Thyroid gland (tissue), 4 donors: ENCODE results near the gene LONP2. TPM values are rescaled to one million over a fixed set of nuclear protein-coding genes. Genes with fewer than 3 reads are reported as not detected.
"Not testable (repeated sequence)": the region's sequence is repeated elsewhere in the genome, so short reads cannot be mapped to it uniquely, and the experiment has no call there.

ENCODE experiments used
- DNase-seq, 2 donors: peaks; one replicate each; pipeline ENCODE4 v3.0.0-alpha.2; 2019
- H3K27ac ChIP-seq, 3 donors: fragments of 200-600 bp; sonication (generic); 1 replicate in 2 of 3; 2 replicates in 1 of 3; pipeline ENCODE4 v1.5.1; 2016 to 2019; ENCODE audit warnings: mild to moderate bottlenecking in 1 of 3, moderate library complexity in 1 of 3
- H3K27me3 ChIP-seq: fragments of 200-600 bp; sonication (generic); one replicate; pipeline ENCODE4 v1.5.1; 2019
- H3K36me3 ChIP-seq, 2 donors: fragments of 200-600 bp; sonication (generic); one replicate each; pipeline ENCODE4 v1.5.1; 2016 to 2019
- H3K4me1 ChIP-seq, 2 donors: fragments of 200-600 bp; sonication (generic); one replicate each; pipeline ENCODE4 v1.5.1; 2017 to 2019
- H3K4me3 ChIP-seq, 3 donors: fragments of 200-600 bp; sonication (generic); replicated peaks in 1 of 3; 1 replicate in 2 of 3; 2 replicates in 1 of 3; pipeline ENCODE4 v1.5.1; 2016; ENCODE audit warnings: mild to moderate bottlenecking in 1 of 3
- H3K9me3 ChIP-seq: fragments of 200-600 bp; sonication (generic); one replicate; pipeline ENCODE4 v1.5.1; 2017
- POLR2A ChIP-seq, 2 donors: fragments of 450-650 bp; IDR thresholded peaks; one replicate each; pipeline ENCODE4 v1.6.1; 2017; ENCODE audit warnings: antibody characterized with exemption in 2 of 2, mild to moderate bottlenecking in 2 of 2, moderate library complexity in 1 of 2
- WGBS, 2 donors: methylation state at CpG; one replicate each; pipeline ENCODE4 v1.1.5; 2017; 5-methylcytosine and 5-hydroxymethylcytosine counted together
- intact Hi-C: fragments of 100-400 bp; cut with DNase I; formaldehyde crosslinking; loops from one replicate; pipeline ENCODE4 v1.15.1; 2023
- total RNA-seq, 4 donors: library from RNA; depleted of rRNA; stranded (reverse); fragments of >200 nt; gene quantifications; one replicate each; pipeline ENCODE4 v1.2.3, GENCODE V29; 2016
- TF ChIP-seq, protein P1 (sequence below), 6 experiments: fragments of 200-600 bp in 3 of 6; fragments of 450-650 bp in 3 of 6; sonication (generic) in 3 of 6; IDR thresholded peaks; one replicate each; pipeline ENCODE4 v1.5.1; 2016 to 2019; ENCODE audit warnings: antibody characterized with exemption in 6 of 6, mild to moderate bottlenecking in 2 of 6, inconsistent platforms in 1 of 6, moderate library complexity in 1 of 6

LONP2 gene
- total RNA-seq, 4 donors from 2014 or later, result 108 to 124 (median 116) TPM

DNA sequence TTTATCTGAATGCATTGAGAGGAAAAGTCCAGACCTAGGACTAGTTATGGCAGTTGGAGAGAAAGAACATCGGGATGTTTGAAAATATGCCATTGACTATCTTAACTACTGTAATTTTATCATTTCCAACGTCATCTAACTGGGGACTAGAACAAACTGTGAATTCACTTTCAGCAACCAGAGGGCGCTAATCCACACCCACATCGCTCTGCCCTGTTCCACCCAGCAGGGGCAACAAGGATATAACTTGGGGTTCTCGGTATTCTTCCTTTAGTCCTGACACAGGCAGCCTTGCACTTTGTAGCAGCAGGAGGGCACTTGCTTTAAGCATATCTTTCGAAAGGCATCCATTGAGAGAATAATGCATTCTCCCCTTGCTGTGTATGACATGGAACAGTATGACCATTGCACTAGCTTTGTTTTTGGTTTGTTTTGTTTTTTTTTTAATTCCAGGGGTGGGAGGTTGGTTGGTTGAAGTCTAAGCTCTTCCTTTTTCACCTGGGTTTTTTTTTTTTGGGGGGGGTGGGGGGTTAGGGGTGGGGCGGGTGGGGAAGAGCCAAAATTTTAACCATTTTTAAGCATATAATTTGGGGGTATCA, 109.6 kb downstream of the LONP2 start:
- Histone ChIP-seq H3K9me3 (no peaks in the 10 kb centered on the region), H3K27ac (no peak overlapping the region), H3K36me3 (peaks cover 13 to 30% of the 10 kb centered on the region in 2 donors), H3K27me3 (no peaks in the 10 kb centered on the region), H3K4me3 (no peak overlapping the region), H3K4me1 (no peaks in the 10 kb centered on the region)
- intact Hi-C loops, result loop anchor here (5.0 kb wide), 2 partner anchors 174 to 269 kb away; no protein-coding TSS in a partner anchor
- peak; percentile 47 to 50 for DNase-seq
- TF ChIP-seq, protein P1, sequence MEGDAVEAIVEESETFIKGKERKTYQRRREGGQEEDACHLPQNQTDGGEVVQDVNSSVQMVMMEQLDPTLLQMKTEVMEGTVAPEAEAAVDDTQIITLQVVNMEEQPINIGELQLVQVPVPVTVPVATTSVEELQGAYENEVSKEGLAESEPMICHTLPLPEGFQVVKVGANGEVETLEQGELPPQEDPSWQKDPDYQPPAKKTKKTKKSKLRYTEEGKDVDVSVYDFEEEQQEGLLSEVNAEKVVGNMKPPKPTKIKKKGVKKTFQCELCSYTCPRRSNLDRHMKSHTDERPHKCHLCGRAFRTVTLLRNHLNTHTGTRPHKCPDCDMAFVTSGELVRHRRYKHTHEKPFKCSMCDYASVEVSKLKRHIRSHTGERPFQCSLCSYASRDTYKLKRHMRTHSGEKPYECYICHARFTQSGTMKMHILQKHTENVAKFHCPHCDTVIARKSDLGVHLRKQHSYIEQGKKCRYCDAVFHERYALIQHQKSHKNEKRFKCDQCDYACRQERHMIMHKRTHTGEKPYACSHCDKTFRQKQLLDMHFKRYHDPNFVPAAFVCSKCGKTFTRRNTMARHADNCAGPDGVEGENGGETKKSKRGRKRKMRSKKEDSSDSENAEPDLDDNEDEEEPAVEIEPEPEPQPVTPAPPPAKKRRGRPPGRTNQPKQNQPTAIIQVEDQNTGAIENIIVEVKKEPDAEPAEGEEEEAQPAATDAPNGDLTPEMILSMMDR (IDR thresholded peaks at IDR 0.05), result peak; percentile 64 to 97 (median 82)
- TF ChIP-seq POLR2A (IDR thresholded peaks at IDR 0.05), result no peak
- WGBS, 2 donors, result 27 to 31% methylated on average over 7 of the region's 7 CpGs

DNA sequence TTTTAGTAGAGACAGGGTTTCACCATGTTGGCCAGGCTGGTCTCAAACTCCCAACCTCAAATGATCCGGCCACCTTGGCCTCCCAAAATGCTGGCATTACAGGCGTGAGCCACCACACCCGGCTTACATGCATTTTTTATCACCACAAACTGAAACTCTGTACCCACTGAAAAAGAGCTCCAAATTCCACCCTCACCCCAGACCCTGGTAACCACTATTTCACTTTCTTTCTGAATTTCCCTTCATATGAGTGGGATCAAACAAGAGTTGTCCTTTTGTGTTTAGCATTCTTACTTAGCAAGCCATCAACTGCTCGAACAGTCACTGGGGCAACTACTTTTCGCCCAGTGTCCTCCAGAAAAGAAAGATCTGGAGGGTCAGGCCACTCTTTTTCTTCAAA, 110.3 kb downstream of the LONP2 start:
- WGBS, 2 donors, result 95 to 99% methylated on average over 5 of the region's 5 CpGs
- not testable (repeated sequence) for H3K4me1 ChIP-seq, H3K27ac ChIP-seq, H3K9me3 ChIP-seq, DNase-seq, H3K27me3 ChIP-seq, H3K4me3 ChIP-seq
- peaks cover 6 to 28% of the 10 kb centered on the region in 2 donors for H3K36me3 ChIP-seq
- intact Hi-C loops, result loop anchor here (5.0 kb wide), 2 partner anchors 173 to 268 kb away; no protein-coding TSS in a partner anchor

DNA sequence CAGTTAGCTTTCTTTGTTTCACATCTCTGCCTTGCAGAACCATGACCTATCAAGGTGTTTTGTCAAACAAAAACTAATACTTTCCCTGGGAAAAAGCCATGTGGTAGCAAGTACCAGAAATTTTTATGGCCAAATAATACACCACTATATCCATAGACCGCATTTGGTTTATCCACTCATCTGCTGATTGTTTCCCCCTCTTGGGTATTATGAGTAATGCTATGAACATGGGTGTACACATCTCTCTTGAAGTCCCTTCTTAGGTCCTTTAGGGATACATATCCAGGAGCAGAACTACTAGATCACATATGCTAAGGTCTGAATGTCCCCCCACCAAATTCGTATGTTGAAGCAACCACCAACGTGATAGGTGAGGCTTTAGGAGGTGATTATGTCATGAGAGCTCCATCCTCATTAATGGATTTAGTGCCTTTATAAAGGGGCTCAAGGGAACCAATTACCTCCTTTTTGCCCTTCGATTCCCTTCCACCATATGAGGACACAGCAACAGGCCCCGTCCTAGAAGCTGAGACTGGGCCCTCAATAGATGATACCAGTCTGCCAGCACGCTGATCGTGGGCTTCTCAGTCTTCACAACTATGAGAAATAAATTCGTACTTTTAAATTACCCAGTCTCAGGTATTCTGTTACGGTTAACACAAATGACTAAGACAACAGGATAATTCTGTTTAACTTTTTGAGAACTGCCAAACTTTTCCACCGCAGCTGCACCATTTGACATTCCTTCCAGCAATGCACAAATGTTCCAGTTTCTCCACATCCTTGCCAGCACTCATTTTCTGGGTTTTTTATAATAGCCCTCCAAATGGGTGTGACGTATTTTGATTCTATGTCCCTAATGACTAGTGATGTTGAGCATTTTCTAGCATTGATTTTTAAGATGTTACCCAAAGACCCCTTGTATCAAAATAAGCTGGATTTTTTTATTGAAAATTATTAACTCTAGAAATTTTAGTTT, 111.1 kb downstream of the LONP2 start:
- no peak overlapping the region for H3K27ac ChIP-seq
- no peak for TF ChIP-seq POLR2A (IDR thresholded peaks at IDR 0.05)
- TF ChIP-seq, protein P1 (IDR thresholded peaks at IDR 0.05), result no peak
- no peaks in the 10 kb centered on the region for H3K27me3 ChIP-seq
- peaks cover 5 to 22% of the 10 kb centered on the region in 2 donors for H3K36me3 ChIP-seq
- DNase-seq, result no peak
- peaks cover under 1 to 4% of the 10 kb centered on the region in 2 donors for H3K4me1 ChIP-seq
- H3K9me3 ChIP-seq, result no peaks in the 10 kb centered on the region
- 92 to 93% methylated on average over 11 of the region's 11 CpGs for WGBS, 2 donors
- H3K4me3 ChIP-seq, result no peak overlapping the region
- intact Hi-C loops, result loop anchor here (5.0 kb wide), 2 partner anchors 172 to 267 kb away; no protein-coding TSS in a partner anchor

DNA sequence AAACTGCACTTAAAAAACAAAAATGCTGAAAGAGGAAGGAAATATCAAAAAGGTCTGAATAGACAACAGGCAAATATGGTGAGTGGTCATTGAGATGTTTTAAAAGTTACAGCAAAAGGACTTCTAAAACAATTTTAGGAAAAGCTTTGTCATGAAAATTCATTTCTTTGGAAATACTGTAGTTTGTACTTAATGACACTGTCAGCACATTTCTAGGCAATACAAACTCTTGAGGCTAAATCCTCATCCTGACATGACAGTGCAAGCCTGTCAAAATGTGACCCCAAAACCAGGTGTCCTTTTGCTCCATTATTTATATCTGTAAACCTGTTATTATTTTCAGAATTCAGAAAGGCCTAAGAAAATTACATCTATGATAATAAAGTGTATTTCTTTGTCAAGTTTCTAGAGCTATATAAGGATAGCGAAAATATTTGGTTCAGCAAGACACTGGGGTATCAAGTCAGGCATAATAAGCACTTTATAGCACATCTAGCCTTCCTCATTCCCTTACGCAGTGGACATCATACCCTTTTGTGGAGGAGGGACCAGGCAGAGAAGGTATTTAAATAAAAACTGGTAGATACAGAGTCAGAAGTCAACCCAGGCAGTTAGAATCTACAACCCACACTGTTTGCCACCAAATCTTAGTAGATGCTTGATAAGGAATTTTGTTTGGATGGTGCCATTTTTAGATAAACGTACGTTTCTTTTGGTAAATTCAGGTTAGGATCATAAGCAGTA, 112.7 kb downstream of the LONP2 start:
- Histone ChIP-seq H3K4me3 (no peak overlapping the region), H3K9me3 (no peaks in the 10 kb centered on the region), H3K36me3 (peaks cover 5 to 14% of the 10 kb centered on the region in 2 donors), H3K27ac (no peak overlapping the region), H3K27me3 (no peaks in the 10 kb centered on the region), H3K4me1 (peaks cover 10 to 11% of the 10 kb centered on the region in 2 donors)
- 91 to 95% methylated on average over 4 of the region's 4 CpGs for WGBS, 2 donors
- TF ChIP-seq, protein P1 (IDR thresholded peaks at IDR 0.05), result no peak
- no peak for TF ChIP-seq POLR2A (IDR thresholded peaks at IDR 0.05)
- intact Hi-C loops, result no loop called here
- no peak for DNase-seq

DNA sequence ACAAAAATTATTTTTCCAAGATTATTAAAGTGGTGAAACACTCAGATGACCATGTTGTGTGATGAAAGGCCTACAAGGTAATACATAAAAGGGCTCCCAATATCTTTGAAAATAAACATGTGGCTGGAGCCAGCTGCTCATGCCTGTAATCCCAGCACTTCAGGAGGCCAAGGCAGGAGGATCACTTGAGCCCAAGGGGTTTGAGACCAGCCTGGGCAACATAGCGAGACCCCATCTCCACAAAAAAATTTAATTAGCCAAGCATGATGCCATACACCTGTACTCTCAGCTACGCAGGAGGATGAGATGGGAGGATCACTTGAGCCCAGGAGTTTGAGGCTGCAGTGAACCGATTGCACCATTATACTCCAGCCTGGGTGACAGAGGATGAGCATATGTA, 114.3 kb downstream of the LONP2 start:
- H3K4me3 ChIP-seq, result no peak overlapping the region
- TF ChIP-seq, protein P1 (IDR thresholded peaks at IDR 0.05), result no peak
- TF ChIP-seq POLR2A (IDR thresholded peaks at IDR 0.05), result no peak
- no peaks in the 10 kb centered on the region for H3K27me3 ChIP-seq
- peaks cover 0 to 6% of the 10 kb centered on the region in 2 donors for H3K36me3 ChIP-seq
- 95 to 97% methylated on average over 3 of the region's 3 CpGs for WGBS, 2 donors
- H3K4me1 ChIP-seq, result peaks cover 10 to 11% of the 10 kb centered on the region in 2 donors
- intact Hi-C loops, result no loop called here
- H3K9me3 ChIP-seq, result no peaks in the 10 kb centered on the region
- H3K27ac ChIP-seq, result no peak overlapping the region
- DNase-seq, result no peak
